K562 (cell line): ENCODE results near the gene ZNF691. TPM values are rescaled to one million over a fixed set of nuclear protein-coding genes. Genes with fewer than 3 reads are reported as not detected.

Source experiments
- RAD51 ChIP-seq: fragments of 450-650 bp; IDR thresholded peaks from 2 replicates; pipeline ENCODE4 v1.7.1; 2016; ENCODE audit warnings: low read depth, mild to moderate bottlenecking, borderline replicate concordance
- TGIF2 ChIP-seq: sonication (generic); formaldehyde crosslinking; IDR thresholded peaks from 2 replicates; pipeline ENCODE4 v1.8.1; 2022; ENCODE audit warnings: mild to moderate bottlenecking, missing genetic modification reagents, moderate library complexity
- ZNF584 ChIP-seq: fragments of 200-800 bp; sonication (Bioruptor generic); IDR thresholded peaks from 2 replicates; pipeline ENCODE4 v1.6.1; 2016; ENCODE audit warnings: low read depth, mild to moderate bottlenecking, missing genetic modification characterization, missing compliant biosample characterization
- ZZZ3 ChIP-seq: fragments of 450-650 bp; IDR thresholded peaks from 2 replicates; pipeline ENCODE4 v1.6.1; 2016; ENCODE audit warnings: antibody characterized with exemption, mild to moderate bottlenecking, moderate library complexity
- polyA plus RNA-seq, 8 experiments: library from polyadenylated mRNA; depleted of rRNA in 4 of 8; stranded (reverse) in 5 of 8; unstranded in 3 of 8; fragments of >200 nt; fragmentation: Nextera tagmentation in 2 of 8; fragmentation: Illumina TruSeq in 1 of 8; extraction: Ambion mirVana in 2 of 8; extraction: Trizol in 1 of 8; gene quantifications; 2 replicates each; pipeline versions ENCODE4 v1.2.1 to v1.2.3, GENCODE V29; 2011 to 2014; ENCODE audit warnings: inconsistent platforms in 1 of 8, missing spikeins in 1 of 8
- total RNA-seq, 7 experiments: library from RNA; depleted of rRNA in 6 of 7; stranded (reverse); fragments of >200 nt in 6 of 7; fragmentation: Illumina TruSeq in 2 of 7; extraction: Trizol in 2 of 7; gene quantifications; 2 replicates each; pipeline versions ENCODE4 v1.2.1 to v1.2.3, GENCODE V29; 2011 to 2021; ENCODE audit warnings: low replicate concordance in 1 of 7
- TF ChIP-seq, protein P1 (sequence below): fragments of 450-650 bp; IDR thresholded peaks from 2 replicates; pipeline ENCODE4 v1.6.1; 2016; ENCODE audit warnings: low read depth
- TF ChIP-seq, protein P2 (sequence below): IDR thresholded peaks from 3 replicates; pipeline ENCODE4 v1.6.1; 2011; ENCODE audit warnings: borderline replicate concordance, mild to moderate bottlenecking, moderate library complexity; ENCODE audit not compliant: insufficient read length; ENCODE audit errors: extremely low read depth
- TF ChIP-seq, protein P3 (sequence below): fragments of 450-650 bp; IDR thresholded peaks from 2 replicates; pipeline ENCODE4 v1.6.1; 2016; ENCODE audit warnings: missing biosample characterization, missing genetic modification characterization
- TF ChIP-seq, protein P4 (sequence below): fragments of 450-650 bp; conservative IDR thresholded peaks from 2 replicates; pipeline ENCODE4 v1.6.1; 2016; ENCODE audit warnings: missing genetic modification characterization, low read depth, mild to moderate bottlenecking, missing compliant biosample characterization, moderate library complexity
- TF ChIP-seq, protein P5 (sequence below): fragments of 250-450 bp; sonication (Bioruptor Pico); IDR thresholded peaks from 2 replicates; pipeline ENCODE4 v1.8.0; 2021; ENCODE audit warnings: moderate library complexity, mild to moderate bottlenecking, inconsistent platforms

The ZNF691 gene
- total and polyA plus RNA-seq, 9 of the 15 experiments (the other 6 are each of a cell fraction or from before 2014, with no cell fraction given): 10.7 to 30.4 (median 14.8) TPM

DNA sequence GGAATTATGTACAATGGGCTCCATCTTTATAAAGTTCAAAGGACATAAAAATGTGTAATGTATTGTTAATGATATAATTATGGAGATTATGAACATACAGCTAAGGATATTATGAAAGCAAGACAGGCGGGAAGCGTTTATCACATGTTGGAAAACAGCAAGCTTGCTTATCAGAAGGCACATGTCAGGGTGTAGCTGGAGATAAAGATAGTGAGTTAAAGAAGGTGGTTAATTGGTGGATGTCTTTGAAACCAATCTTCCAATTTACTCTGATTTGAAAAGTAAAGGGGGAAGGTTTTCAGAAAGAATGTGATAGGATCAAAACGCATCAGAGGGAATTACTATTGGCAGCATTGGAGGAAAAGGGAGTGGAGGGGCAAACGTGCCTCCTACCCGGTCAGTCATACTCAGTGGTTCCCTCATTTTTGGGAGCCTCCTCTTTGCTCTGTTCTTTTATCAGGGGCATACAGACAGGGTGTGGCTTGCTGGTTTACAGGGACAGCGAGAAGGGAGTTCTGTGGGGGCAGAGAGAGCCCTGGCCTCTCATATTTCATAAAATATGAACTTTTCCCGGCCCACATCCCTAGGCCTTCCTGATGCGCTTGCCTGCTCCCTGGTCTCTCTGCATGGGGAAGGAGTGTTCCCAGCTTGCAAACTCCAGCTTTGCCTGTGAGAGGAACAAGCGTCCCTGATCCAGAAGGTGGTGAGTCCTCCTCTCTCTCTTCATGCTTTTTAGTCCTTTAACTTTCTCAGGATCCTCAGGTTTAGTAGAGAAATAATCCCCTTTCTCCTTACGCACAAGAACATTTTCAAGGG, 21.2 kb upstream of the ZNF691 start (continued):
- TF ChIP-seq, protein P1, sequence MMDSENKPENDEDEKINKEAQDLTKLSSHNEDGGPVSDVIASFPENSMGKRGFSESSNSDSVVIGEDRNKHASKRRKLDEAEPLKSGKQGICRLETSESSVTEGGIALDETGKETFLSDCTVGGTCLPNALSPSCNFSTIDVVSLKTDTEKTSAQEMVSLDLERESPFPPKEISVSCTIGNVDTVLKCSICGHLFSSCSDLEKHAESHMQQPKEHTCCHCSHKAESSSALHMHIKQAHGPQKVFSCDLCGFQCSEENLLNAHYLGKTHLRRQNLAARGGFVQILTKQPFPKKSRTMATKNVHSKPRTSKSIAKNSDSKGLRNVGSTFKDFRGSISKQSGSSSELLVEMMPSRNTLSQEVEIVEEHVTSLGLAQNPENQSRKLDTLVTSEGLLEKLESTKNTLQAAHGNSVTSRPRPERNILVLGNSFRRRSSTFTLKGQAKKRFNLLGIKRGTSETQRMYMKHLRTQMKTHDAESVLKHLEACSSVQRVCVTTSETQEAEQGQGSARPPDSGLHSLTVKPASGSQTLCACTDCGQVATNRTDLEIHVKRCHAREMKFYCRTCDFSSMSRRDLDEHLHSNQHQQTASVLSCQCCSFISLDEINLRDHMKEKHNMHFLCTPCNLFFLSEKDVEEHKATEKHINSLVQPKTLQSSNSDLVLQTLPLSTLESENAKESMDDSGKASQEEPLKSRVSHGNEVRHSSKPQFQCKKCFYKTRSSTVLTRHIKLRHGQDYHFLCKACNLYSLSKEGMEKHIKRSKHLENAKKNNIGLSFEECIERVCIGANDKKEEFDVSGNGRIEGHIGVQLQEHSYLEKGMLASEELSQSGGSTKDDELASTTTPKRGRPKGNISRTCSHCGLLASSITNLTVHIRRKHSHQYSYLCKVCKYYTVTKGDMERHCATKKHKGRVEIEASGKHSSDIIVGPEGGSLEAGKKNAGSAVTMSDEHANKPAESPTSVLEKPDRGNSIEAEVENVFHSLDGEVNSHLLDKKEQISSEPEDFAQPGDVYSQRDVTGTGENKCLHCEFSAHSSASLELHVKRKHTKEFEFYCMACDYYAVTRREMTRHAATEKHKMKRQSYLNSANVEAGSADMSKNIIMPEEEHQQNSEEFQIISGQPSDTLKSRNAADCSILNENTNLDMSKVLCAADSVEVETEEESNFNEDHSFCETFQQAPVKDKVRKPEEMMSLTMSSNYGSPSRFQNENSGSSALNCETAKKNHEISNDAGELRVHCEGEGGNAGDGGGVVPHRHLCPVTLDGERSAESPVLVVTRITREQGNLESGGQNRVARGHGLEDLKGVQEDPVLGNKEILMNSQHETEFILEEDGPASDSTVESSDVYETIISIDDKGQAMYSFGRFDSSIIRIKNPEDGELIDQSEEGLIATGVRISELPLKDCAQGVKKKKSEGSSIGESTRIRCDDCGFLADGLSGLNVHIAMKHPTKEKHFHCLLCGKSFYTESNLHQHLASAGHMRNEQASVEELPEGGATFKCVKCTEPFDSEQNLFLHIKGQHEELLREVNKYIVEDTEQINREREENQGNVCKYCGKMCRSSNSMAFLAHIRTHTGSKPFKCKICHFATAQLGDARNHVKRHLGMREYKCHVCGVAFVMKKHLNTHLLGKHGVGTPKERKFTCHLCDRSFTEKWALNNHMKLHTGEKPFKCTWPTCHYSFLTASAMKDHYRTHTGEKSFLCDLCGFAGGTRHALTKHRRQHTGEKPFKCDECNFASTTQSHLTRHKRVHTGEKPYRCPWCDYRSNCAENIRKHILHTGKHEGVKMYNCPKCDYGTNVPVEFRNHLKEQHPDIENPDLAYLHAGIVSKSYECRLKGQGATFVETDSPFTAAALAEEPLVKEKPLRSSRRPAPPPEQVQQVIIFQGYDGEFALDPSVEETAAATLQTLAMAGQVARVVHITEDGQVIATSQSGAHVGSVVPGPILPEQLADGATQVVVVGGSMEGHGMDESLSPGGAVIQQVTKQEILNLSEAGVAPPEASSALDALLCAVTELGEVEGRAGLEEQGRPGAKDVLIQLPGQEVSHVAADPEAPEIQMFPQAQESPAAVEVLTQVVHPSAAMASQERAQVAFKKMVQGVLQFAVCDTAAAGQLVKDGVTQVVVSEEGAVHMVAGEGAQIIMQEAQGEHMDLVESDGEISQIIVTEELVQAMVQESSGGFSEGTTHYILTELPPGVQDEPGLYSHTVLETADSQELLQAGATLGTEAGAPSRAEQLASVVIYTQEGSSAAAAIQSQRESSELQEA: no peak
- TF ChIP-seq, protein P2, sequence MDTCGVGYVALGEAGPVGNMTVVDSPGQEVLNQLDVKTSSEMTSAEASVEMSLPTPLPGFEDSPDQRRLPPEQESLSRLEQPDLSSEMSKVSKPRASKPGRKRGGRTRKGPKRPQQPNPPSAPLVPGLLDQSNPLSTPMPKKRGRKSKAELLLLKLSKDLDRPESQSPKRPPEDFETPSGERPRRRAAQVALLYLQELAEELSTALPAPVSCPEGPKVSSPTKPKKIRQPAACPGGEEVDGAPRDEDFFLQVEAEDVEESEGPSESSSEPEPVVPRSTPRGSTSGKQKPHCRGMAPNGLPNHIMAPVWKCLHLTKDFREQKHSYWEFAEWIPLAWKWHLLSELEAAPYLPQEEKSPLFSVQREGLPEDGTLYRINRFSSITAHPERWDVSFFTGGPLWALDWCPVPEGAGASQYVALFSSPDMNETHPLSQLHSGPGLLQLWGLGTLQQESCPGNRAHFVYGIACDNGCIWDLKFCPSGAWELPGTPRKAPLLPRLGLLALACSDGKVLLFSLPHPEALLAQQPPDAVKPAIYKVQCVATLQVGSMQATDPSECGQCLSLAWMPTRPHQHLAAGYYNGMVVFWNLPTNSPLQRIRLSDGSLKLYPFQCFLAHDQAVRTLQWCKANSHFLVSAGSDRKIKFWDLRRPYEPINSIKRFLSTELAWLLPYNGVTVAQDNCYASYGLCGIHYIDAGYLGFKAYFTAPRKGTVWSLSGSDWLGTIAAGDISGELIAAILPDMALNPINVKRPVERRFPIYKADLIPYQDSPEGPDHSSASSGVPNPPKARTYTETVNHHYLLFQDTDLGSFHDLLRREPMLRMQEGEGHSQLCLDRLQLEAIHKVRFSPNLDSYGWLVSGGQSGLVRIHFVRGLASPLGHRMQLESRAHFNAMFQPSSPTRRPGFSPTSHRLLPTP: no peak
- TF ChIP-seq, protein P3, sequence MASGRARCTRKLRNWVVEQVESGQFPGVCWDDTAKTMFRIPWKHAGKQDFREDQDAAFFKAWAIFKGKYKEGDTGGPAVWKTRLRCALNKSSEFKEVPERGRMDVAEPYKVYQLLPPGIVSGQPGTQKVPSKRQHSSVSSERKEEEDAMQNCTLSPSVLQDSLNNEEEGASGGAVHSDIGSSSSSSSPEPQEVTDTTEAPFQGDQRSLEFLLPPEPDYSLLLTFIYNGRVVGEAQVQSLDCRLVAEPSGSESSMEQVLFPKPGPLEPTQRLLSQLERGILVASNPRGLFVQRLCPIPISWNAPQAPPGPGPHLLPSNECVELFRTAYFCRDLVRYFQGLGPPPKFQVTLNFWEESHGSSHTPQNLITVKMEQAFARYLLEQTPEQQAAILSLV (tag): peak; percentile 62
- TF ChIP-seq ZZZ3 (no peak), ZNF584 (peak; percentile 67; the same call in 1 of the 2 replicates), RAD51 (peak; percentile 68), TGIF2 (CRISPR knock-in tag) (no peak)
- TF ChIP-seq, protein P4, sequence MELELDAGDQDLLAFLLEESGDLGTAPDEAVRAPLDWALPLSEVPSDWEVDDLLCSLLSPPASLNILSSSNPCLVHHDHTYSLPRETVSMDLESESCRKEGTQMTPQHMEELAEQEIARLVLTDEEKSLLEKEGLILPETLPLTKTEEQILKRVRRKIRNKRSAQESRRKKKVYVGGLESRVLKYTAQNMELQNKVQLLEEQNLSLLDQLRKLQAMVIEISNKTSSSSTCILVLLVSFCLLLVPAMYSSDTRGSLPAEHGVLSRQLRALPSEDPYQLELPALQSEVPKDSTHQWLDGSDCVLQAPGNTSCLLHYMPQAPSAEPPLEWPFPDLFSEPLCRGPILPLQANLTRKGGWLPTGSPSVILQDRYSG (tag): 0 out of 2 replicates have a peak, but pooled peaks have one; percentile 57
- TF ChIP-seq, protein P5, sequence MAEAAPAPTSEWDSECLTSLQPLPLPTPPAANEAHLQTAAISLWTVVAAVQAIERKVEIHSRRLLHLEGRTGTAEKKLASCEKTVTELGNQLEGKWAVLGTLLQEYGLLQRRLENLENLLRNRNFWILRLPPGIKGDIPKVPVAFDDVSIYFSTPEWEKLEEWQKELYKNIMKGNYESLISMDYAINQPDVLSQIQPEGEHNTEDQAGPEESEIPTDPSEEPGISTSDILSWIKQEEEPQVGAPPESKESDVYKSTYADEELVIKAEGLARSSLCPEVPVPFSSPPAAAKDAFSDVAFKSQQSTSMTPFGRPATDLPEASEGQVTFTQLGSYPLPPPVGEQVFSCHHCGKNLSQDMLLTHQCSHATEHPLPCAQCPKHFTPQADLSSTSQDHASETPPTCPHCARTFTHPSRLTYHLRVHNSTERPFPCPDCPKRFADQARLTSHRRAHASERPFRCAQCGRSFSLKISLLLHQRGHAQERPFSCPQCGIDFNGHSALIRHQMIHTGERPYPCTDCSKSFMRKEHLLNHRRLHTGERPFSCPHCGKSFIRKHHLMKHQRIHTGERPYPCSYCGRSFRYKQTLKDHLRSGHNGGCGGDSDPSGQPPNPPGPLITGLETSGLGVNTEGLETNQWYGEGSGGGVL: no peak
